WTC11 (cell line): ENCODE data around the gene KCNIP4. TPM values are rescaled to one million over a fixed set of nuclear protein-coding genes. Genes with fewer than 3 reads are reported as not detected.

Experiments
- ATAC-seq: fragments of 200-7000 bp; cut with Tn5 transposase; 2 replicates; pipeline ENCODE4 v1.10.0; 2021; ENCODE audit warnings: mild to moderate bottlenecking, moderate library complexity
- CTCF ChIA-PET: fragments of 300-600 bp; sonication (Branson Sonifier 250); formaldehyde crosslinking; loops from one replicate; lab custom pipeline; 2021; ENCODE audit warnings: antibody characterized with exemption; lab: Charles Lee
- POLR2A ChIA-PET: fragments of 350-600 bp; sonication (Branson Sonifier 250); formaldehyde crosslinking; loops from one replicate; lab custom pipeline; 2021; ENCODE audit warnings: antibody characterized with exemption; lab: Charles Lee
- DNase-seq: peaks from one replicate; pipeline ENCODE4 v3.0.0; 2021; ENCODE audit warnings: low spot score
- H3K27ac Mint-ChIP-seq: 2 replicates; pipeline ENCODE4 v1.8.0; 2021; ENCODE audit warnings: mixed read lengths
- H3K27me3 Mint-ChIP-seq: 2 replicates; pipeline ENCODE4 v1.8.0; 2021; ENCODE audit warnings: low read depth, mild to moderate bottlenecking, moderate library complexity, mixed read lengths
- H3K36me3 Mint-ChIP-seq: 2 replicates; pipeline ENCODE4 v1.8.0; 2021; ENCODE audit warnings: mixed read lengths
- H3K4me1 Mint-ChIP-seq: 2 replicates; pipeline ENCODE4 v1.8.0; 2022; ENCODE audit warnings: mixed read lengths
- H3K4me3 Mint-ChIP-seq: 2 replicates; pipeline ENCODE4 v1.8.0; 2021; ENCODE audit warnings: mild to moderate bottlenecking, moderate library complexity, mixed read lengths
- H3K9me3 Mint-ChIP-seq: 2 replicates; pipeline ENCODE4 v1.8.0; 2021; ENCODE audit warnings: mixed read lengths
- EMX1 ChIP-seq: fragments of 250-450 bp; sonication (Bioruptor Pico); IDR thresholded peaks from 2 replicates; pipeline ENCODE4 v1.8.0; 2021; ENCODE audit warnings: mild to moderate bottlenecking
- FOXK1 ChIP-seq: sonication (generic); formaldehyde crosslinking; IDR thresholded peaks from 2 replicates; pipeline ENCODE4 v1.8.0; 2022; ENCODE audit warnings: mild to moderate bottlenecking, moderate library complexity, missing genetic modification reagents
- SMAD4 ChIP-seq: sonication (generic); formaldehyde crosslinking; IDR thresholded peaks from 2 replicates; pipeline ENCODE4 v1.8.0; 2022; ENCODE audit warnings: mild to moderate bottlenecking, missing genetic modification reagents
- total RNA-seq: library from RNA; stranded (reverse); gene quantifications from 3 replicates; pipeline ENCODE4 v1.2.3, GENCODE V29; 2021
- TF ChIP-seq, protein P1 (sequence below): sonication (generic); formaldehyde crosslinking; IDR thresholded peaks from 2 replicates; pipeline ENCODE4 v1.8.1; 2023; ENCODE audit warnings: mild to moderate bottlenecking, missing genetic modification reagents, borderline replicate concordance
- TF ChIP-seq, protein P2 (sequence below): sonication (generic); formaldehyde crosslinking; IDR thresholded peaks from 2 replicates; pipeline ENCODE4 v1.8.0; 2023; ENCODE audit warnings: missing genetic modification reagents, mild to moderate bottlenecking, borderline replicate concordance
- TF ChIP-seq, protein P3 (sequence below): sonication (generic); formaldehyde crosslinking; IDR thresholded peaks from 2 replicates; pipeline ENCODE4 v1.8.1; 2023; ENCODE audit warnings: mild to moderate bottlenecking, missing genetic modification reagents
- TF ChIP-seq, protein P4 (sequence below): sonication (generic); formaldehyde crosslinking; IDR thresholded peaks from 2 replicates; pipeline ENCODE4 v1.8.0; 2022; ENCODE audit warnings: mild to moderate bottlenecking, missing genetic modification reagents

Gene KCNIP4
- total RNA-seq, 1 experiment from 2014 or later = not detected

DNA sequence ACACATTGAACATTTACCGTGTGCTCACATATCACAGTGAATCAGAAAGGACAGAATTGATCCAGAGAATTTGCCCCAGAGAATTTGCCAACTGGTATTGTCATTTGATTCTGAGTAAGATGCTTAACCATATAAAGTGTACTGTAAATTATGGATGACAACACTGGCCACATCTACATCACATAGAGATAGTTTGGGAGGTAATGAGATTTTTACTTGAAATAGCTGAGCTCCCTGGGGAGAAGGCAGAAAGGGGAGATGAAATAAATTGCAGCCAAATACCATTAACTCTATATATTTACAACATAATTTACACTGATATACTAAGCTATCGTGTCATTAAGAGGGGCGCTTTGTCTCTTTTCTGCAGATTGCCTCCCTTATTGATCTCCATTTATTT is 564.0 kb downstream of the KCNIP4 start (continued):
- TF ChIP-seq, protein P1, sequence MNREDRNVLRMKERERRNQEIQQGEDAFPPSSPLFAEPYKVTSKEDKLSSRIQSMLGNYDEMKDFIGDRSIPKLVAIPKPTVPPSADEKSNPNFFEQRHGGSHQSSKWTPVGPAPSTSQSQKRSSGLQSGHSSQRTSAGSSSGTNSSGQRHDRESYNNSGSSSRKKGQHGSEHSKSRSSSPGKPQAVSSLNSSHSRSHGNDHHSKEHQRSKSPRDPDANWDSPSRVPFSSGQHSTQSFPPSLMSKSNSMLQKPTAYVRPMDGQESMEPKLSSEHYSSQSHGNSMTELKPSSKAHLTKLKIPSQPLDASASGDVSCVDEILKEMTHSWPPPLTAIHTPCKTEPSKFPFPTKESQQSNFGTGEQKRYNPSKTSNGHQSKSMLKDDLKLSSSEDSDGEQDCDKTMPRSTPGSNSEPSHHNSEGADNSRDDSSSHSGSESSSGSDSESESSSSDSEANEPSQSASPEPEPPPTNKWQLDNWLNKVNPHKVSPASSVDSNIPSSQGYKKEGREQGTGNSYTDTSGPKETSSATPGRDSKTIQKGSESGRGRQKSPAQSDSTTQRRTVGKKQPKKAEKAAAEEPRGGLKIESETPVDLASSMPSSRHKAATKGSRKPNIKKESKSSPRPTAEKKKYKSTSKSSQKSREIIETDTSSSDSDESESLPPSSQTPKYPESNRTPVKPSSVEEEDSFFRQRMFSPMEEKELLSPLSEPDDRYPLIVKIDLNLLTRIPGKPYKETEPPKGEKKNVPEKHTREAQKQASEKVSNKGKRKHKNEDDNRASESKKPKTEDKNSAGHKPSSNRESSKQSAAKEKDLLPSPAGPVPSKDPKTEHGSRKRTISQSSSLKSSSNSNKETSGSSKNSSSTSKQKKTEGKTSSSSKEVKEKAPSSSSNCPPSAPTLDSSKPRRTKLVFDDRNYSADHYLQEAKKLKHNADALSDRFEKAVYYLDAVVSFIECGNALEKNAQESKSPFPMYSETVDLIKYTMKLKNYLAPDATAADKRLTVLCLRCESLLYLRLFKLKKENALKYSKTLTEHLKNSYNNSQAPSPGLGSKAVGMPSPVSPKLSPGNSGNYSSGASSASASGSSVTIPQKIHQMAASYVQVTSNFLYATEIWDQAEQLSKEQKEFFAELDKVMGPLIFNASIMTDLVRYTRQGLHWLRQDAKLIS (CRISPR knock-in tag) = no peak
- TF ChIP-seq, protein P2, sequence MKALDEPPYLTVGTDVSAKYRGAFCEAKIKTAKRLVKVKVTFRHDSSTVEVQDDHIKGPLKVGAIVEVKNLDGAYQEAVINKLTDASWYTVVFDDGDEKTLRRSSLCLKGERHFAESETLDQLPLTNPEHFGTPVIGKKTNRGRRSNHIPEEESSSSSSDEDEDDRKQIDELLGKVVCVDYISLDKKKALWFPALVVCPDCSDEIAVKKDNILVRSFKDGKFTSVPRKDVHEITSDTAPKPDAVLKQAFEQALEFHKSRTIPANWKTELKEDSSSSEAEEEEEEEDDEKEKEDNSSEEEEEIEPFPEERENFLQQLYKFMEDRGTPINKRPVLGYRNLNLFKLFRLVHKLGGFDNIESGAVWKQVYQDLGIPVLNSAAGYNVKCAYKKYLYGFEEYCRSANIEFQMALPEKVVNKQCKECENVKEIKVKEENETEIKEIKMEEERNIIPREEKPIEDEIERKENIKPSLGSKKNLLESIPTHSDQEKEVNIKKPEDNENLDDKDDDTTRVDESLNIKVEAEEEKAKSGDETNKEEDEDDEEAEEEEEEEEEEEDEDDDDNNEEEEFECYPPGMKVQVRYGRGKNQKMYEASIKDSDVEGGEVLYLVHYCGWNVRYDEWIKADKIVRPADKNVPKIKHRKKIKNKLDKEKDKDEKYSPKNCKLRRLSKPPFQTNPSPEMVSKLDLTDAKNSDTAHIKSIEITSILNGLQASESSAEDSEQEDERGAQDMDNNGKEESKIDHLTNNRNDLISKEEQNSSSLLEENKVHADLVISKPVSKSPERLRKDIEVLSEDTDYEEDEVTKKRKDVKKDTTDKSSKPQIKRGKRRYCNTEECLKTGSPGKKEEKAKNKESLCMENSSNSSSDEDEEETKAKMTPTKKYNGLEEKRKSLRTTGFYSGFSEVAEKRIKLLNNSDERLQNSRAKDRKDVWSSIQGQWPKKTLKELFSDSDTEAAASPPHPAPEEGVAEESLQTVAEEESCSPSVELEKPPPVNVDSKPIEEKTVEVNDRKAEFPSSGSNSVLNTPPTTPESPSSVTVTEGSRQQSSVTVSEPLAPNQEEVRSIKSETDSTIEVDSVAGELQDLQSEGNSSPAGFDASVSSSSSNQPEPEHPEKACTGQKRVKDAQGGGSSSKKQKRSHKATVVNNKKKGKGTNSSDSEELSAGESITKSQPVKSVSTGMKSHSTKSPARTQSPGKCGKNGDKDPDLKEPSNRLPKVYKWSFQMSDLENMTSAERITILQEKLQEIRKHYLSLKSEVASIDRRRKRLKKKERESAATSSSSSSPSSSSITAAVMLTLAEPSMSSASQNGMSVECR = no peak
- TF ChIP-seq FOXK1 = no peak
- TF ChIP-seq, all 79 proteins: peak for 0

DNA sequence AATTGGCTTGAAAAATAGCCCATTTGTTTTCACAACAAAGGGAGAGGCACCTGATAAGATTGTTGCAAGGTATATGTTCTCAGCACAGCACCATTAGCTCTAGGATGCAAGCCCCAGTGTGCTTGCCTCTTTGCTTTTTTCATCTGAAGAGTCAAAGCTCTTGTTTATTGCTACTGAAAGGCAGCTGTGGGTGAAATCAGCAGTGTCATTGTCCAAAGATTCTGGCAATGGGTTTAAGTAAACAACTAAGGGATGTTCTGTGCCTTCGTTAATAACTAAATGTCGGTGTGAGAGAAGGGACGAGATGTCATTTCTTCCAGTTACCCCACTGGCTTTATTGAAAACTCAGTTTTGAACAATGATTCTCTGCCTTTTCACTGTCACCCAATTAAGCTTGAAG is 567.7 kb downstream of the KCNIP4 start:
- Mint-ChIP-seq H3K36me3 (no peaks in the 10 kb centered on the region), H3K4me3 (no peak overlapping the region), H3K27ac (no peak overlapping the region), H3K27me3 (no peaks in the 10 kb centered on the region), H3K4me1 (no peaks in the 10 kb centered on the region), H3K9me3 (peaks cover 7% of the 10 kb centered on the region)
- CTCF ChIA-PET = no interaction called here
- ATAC-seq (no peak), DNase-seq (no peak)
- POLR2A ChIA-PET = no interaction called here
- TF ChIP-seq SMAD4 (CRISPR knock-in tag) (no peak), EMX1 (CRISPR knock-in tag) (no peak)
- TF ChIP-seq, protein P1 (CRISPR knock-in tag) = no peak
- TF ChIP-seq, protein P3, sequence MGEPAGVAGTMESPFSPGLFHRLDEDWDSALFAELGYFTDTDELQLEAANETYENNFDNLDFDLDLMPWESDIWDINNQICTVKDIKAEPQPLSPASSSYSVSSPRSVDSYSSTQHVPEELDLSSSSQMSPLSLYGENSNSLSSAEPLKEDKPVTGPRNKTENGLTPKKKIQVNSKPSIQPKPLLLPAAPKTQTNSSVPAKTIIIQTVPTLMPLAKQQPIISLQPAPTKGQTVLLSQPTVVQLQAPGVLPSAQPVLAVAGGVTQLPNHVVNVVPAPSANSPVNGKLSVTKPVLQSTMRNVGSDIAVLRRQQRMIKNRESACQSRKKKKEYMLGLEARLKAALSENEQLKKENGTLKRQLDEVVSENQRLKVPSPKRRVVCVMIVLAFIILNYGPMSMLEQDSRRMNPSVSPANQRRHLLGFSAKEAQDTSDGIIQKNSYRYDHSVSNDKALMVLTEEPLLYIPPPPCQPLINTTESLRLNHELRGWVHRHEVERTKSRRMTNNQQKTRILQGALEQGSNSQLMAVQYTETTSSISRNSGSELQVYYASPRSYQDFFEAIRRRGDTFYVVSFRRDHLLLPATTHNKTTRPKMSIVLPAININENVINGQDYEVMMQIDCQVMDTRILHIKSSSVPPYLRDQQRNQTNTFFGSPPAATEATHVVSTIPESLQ = no peak
- TF ChIP-seq, protein P4, sequence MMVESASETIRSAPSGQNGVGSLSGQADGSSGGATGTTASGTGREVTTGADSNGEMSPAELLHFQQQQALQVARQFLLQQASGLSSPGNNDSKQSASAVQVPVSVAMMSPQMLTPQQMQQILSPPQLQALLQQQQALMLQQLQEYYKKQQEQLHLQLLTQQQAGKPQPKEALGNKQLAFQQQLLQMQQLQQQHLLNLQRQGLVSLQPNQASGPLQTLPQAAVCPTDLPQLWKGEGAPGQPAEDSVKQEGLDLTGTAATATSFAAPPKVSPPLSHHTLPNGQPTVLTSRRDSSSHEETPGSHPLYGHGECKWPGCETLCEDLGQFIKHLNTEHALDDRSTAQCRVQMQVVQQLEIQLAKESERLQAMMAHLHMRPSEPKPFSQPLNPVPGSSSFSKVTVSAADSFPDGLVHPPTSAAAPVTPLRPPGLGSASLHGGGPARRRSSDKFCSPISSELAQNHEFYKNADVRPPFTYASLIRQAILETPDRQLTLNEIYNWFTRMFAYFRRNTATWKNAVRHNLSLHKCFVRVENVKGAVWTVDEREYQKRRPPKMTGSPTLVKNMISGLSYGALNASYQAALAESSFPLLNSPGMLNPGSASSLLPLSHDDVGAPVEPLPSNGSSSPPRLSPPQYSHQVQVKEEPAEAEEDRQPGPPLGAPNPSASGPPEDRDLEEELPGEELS (CRISPR knock-in tag) = no peak
